ENCODE data around the gene CAMKK2.
"Not testable (repeated sequence)": the region's sequence is repeated elsewhere in the genome, so short reads cannot be mapped to it uniquely, and the experiment has no call there.

CAMKK2 gene

GRCh38 chr12:121279507-121279915, 17.0 kb downstream of the CAMKK2 start:
- no peak for DNase-seq (ENCODE audit: low read depth in 2 of 2)

- DNase-seq (ENCODE audit: low read depth in 2 of 2): no peak
Measured at GRCh38 chr12:121279071-121279375, 17.5 kb downstream of the CAMKK2 start.

- DNase-seq (ENCODE audit: low read depth in 2 of 2): no peak
Measured at GRCh38 chr12:121278169-121279070, 18.1 kb downstream of the CAMKK2 start.

GRCh38 chr12:121277374-121277759, 19.1 kb downstream of the CAMKK2 start:
- no peak for DNase-seq (ENCODE audit: low read depth in 2 of 2)

DNA sequence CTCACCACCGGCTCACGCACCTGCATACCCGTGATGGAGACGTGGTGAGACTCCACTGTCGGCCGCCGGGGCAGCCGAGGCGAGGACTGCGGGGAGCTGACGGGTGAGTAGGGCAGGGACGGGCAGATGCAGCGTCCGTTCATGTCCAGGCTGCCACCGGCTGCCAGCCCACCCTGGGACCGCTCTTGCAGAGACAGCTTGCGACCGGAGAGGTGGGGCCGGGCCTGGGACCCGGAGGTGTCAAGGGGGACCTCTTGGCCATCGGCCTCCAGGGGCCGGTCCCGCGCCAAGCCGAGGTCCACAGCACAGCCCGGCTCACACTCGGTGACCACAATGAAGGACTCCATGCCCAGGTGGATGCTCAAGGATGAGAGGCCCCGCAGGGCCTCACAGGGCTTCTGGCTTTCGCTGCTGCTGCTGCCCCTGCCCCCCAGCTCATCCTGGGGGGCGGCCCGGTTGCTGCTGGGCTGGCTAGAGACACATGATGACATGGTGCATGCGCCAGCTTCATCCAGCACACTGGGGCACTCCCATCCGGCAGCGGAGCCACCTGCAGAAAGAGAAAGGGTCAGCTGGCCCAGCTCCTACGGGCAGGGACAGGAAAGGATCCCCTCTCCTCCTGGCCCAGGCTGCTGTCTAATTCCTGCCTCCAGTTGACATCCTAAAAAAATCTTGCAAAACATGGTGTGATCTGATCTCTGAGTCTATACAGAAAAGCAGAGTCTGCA, 22.3 kb downstream of the CAMKK2 start:
- no peak for DNase-seq (ENCODE audit: low read depth in 2 of 2)

GRCh38 chr12:121273364-121273896, 23.1 kb downstream of the CAMKK2 start:
- no peak for DNase-seq (ENCODE audit: low read depth in 2 of 2)

GRCh38 chr12:121267822-121268221, 28.7 kb downstream of the CAMKK2 start:
- no peak for DNase-seq (ENCODE audit: low read depth in 2 of 2)

DNA sequence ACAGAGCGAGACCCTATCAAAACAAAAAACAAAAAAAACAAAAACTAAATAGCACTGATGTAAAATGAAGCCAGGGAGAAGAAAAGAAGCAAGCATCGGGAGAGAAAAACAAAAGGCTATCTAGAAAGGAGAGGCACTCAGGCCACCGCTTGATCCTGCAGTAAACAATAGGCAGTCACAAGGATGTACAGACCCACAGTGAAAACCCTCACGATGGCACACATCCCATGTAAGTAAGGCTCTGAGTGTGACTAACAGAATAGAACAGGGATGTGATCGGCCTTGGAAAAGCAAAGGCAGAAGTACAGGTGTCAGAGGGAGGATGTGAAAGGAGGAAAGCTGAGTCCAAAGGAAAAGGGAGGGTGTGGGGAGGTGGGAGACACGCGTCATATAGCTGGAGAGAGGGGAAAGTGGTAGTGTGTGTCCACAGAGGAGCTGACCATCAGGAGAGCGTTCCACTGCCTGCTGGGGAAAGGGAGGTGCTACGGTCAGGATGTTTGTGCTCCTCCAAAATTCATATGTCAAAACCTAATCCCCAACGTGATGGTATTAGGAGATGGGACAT, 31.5 kb downstream of the CAMKK2 start:
- no peak for DNase-seq (ENCODE audit: low read depth in 2 of 2)

- DNase-seq (ENCODE audit: low read depth in 2 of 2): no peak
Measured at GRCh38 chr12:121264135-121264534, 32.4 kb downstream of the CAMKK2 start.

GRCh38 chr12:121263206-121263935, 33.1 kb downstream of the CAMKK2 start:
- DNase-seq (ENCODE audit: low read depth in 2 of 2): no peak

- DNase-seq (ENCODE audit: low read depth in 2 of 2): no peak
Measured at GRCh38 chr12:121261398-121261797, 35.1 kb downstream of the CAMKK2 start.

DNA sequence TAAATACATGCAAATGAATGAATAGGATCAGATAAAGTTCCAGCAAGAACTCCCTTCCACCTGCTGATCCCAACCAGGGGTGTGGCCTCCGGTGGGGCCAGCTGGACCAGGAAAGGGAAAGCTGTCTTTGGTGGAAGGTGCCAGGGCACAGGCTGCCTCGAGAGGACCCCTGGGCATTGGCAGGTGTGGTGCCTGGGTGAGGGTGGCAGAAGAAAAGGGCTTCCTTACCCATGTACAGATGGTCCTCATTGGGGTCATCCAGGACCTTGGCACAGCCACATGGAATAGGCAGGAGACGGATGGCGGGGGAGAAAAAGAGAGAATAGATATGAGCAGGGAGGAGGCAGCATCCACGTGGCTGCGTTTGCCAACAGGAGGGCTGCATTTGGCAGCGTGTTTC, 36.4 kb downstream of the CAMKK2 start:
- no peak for DNase-seq (ENCODE audit: low read depth in 2 of 2)

- DNase-seq (ENCODE audit: low read depth in 2 of 2): no peak
Measured at GRCh38 chr12:121259074-121259473, 37.4 kb downstream of the CAMKK2 start.

DNA sequence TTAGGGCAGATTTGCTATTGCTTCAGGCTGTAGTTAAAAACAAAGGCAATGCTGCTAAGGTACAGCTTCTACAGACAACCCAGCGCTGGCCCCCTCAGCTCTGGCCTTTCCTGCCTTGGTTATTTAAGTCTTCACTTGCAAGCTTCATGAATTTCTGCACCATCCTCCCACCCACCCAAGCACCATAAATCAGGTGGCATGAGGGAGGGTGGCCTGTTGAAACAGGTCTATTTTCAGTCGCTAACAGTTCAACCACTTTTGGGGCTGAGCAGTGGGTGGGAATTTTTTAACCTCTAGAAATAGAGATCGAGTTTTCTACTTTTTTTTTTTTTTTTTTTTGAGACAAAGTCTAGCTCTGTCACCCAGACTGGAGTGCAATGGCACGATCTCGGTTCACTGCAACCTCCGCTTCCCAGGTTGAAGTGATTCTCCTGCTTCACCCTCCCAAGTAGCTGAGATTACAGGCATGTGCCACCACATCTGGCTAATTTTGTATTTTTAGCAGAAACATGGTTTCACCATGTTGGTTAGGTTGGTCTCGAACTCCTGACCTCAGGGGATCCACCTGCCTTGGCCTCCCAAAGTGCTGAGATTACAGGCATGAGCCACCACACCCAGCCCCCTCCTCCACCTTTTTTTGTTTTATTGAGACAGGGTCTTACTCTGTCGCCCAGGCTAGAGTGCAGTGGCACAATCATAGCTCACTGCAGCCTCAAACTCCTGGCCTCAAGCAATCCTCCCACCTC, 38.6 kb downstream of the CAMKK2 start:
- not testable (repeated sequence) for DNase-seq (ENCODE audit: low read depth in 2 of 2)

DNA sequence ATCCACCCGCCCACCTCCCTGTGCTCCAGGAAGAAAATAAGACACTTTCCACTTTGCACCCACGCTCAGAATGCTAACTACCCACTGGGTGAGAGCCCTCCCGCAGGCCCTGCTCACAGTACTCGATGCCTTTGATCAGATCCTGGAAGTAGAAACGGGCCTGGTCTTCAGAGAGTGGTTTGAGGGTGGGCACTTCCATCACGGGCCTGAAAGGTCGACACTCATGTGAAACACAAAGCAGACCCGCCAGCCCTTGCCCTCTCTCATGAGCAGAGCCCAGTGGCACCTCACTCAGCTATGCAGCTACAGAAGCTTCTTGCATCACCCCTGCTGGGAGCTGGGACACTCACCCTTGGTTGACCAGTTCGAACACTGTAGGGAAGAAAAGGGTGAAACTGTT, 41.1 kb downstream of the CAMKK2 start:
- DNase-seq (ENCODE audit: low read depth in 2 of 2): no peak

DNA sequence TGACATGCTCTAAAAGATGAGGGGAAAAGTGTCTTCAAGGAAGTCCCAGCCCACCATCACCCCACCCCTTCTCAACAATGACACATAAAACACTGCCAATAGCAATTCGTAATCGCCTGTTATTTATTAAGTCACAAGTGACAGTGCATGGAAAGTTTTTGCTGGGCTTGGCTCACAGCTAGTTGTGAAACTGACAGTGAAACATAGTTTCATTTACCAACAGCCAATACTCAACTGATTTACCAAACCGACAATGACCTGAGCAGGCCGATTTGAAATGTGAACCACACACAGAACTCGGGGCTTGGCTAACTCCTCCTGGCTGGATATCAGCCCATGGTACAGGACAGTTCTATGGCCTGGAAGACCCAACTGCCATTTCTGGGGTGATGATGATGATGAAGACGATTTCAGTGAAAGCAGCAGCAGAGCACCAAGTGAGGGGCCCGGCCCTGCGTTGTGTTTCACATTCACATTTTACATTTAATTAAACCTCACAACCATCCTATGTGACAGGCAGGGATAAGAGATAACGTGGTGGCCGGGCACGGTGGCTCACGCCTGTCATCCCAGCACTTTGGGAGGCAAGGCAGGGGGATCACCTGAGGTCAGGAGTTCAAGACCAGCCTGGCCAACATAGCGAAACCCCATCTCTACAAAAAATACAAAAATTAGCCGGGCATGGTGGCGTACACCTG, 42.7 kb downstream of the CAMKK2 start:
- no peak for DNase-seq (ENCODE audit: low read depth in 2 of 2)

- DNase-seq (ENCODE audit: low read depth in 2 of 2): no peak
Measured at GRCh38 chr12:121252712-121253345, 43.7 kb downstream of the CAMKK2 start.

DNA sequence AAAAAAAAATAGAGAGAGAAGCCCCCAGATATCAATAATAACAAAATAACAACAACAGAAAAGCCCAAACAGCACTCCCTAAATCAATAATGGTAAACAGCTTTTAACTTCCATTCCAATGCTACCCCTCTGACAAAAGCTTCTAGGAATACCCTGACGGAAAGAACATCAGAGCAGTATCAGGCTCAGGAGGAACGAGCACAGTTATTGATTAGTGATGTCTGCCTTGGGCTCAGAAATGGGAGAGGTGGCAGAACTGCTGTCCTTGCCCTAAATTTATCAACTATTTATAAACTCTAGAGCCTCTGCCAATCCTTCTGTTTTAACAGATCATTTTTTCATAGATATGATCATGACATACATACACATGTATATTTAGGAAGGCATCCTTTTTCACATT, 44.7 kb downstream of the CAMKK2 start:
- DNase-seq (ENCODE audit: low read depth in 2 of 2): no peak

DNA sequence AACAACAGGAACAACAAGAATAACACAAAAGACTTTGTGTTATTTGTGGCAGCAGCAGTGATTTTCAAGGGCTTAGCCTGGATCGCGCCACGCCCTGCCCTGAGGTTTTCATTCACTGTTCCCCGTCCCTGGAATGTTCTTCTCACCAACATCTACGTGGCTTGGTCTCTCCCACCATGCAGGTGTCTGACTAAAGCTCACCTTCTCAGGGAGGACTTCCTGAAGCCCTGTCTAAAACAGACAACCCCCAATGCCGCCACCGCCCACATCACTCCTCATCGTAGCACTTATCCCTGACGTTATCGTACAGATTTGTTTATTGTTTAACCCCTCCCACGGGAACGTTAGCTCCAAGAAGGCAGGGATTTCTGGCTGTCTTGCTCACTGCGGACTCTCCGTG, 46.1 kb downstream of the CAMKK2 start:
- DNase-seq (ENCODE audit: low read depth in 2 of 2): no peak

DNA sequence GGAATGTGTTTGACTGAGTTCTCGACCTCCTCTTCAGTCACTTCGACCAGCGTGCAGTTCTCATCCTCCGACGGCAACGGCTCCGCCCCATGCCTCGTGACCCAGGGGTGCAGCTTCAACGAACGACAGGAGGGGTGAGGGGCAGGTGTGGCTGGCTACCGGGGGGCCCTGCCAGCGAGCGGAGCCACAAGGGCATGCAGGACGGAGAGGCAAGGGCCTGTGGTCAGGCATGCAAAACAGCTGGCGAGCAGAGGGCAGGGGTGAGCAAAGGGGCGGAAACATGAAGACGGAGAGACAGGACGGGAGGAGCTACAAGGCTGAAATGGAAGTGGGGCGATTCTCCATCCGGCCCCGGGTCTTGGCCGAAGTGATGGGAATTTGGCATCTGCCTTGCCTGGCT, 47.9 kb downstream of the CAMKK2 start:
- no peak for DNase-seq (ENCODE audit: low read depth in 2 of 2)

Data from stimulated activated CD4-positive, alpha-beta T cell treated with anti-CD3 and anti-CD28 coated beads, Interleukin-12 subunit alpha, Interleukin-12 subunit beta, amount 100 ng/mL, for 24 hours (primary cell).